GM12892 (cell line): Measurements from ENCODE around the gene HHAT.

Source experiments
- POLR2A ChIP-seq: IDR thresholded peaks from 2 replicates; pipeline ENCODE4 v1.6.1; 2011; ENCODE audit warnings: low read depth, low read length, control low read depth
- POLR2AphosphoS5 ChIP-seq: IDR thresholded peaks from 2 replicates; pipeline ENCODE4 v1.6.1; 2011; ENCODE audit warnings: low read depth, low read length, control low read depth
- TAF1 ChIP-seq: IDR thresholded peaks from 2 replicates; pipeline ENCODE4 v1.6.1; 2011; ENCODE audit warnings: low read depth, mild to moderate bottlenecking, control low read depth, low read length, borderline replicate concordance

DNA sequence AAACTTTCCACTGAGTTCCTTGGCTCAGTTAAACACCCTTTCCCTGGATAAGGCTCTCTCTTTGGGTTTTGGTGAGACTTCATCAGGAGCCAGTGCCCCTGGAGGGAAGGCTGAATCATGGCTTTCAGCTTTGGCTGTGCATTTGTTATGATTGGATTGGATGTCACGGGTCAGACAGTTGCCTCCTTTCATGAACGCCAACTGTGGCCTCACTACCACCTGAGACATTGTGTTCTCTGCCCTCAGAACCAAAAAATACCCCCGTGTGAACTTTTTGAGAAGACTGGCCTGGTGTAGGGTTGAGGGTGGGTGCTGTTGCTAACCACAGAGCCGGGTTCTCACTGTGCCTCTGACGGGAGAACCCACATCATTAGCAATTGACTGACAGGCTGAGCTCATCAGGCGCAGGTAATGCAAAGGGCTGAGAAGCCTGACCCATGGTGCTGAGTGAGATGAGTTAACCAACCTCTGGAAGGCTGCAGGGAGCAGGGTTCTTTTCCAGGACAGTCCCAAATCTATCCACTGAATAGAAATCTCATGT lies 65.6 kb downstream of the HHAT start:
- TF ChIP-seq POLR2AphosphoS5 (no peak), POLR2A (no peak), TAF1 (no peak)
